Measurements from ENCODE around the gene NIT1.

DNA sequence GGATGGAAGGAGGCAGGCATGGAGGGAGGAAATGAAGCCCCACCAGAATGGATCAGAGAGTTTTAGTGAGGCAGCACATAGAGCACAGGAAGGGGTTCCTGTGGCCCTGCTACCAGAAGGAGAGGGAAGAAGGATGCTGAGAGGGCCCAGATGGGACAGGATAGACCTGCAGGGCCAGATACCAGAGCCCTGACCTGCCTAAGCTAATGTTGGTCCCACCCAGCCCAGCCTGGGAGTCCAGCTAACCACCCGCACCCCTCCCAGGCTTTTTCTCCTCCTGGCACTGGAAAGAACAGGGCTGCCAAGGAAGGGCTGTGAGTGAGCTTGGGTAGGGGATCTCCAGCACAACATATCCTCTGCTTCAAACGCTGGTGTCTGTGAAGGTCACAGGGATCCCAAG, 35.4 kb upstream of the NIT1 start:
- no peak for TF ChIP-seq POLR2A (IDR thresholded peaks at IDR 0.05)
- TF ChIP-seq EP300 (IDR thresholded peaks at IDR 0.05), result no peak
